ENCODE results near the gene ASTN2.

DNA sequence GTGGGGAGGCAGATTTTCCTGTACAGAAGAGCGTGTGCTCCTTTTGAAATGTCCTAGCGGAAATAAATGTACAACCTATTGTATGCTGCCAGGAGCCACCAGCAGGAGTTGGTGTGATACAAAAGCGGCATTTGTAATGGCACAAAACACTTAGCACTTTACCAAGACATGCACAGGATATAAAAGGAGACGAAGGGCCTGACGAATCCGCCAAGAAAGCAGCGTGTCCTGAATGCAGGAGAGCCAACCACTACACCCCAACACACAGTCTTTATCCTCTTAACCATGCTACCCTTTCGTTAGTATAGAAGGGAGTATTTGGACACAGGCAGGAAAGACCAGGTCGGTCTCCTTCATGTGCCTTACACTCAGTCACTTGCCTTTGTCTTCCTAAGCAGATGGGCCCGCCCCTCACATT, 509.7 kb downstream of the ASTN2 start:
- TF ChIP-seq CTCF (IDR thresholded peaks at IDR 0.05; ENCODE audit: low read depth, low read length, missing input control) = no peak
- TF ChIP-seq EGR1 (IDR thresholded peaks at IDR 0.05; ENCODE audit: low read depth in 2 of 2) = no peak
- no peak for TF ChIP-seq FOXA1 (IDR thresholded peaks at IDR 0.05)
- TF ChIP-seq YY1 (IDR thresholded peaks at IDR 0.05) = no peak
- TF ChIP-seq, protein P1, sequence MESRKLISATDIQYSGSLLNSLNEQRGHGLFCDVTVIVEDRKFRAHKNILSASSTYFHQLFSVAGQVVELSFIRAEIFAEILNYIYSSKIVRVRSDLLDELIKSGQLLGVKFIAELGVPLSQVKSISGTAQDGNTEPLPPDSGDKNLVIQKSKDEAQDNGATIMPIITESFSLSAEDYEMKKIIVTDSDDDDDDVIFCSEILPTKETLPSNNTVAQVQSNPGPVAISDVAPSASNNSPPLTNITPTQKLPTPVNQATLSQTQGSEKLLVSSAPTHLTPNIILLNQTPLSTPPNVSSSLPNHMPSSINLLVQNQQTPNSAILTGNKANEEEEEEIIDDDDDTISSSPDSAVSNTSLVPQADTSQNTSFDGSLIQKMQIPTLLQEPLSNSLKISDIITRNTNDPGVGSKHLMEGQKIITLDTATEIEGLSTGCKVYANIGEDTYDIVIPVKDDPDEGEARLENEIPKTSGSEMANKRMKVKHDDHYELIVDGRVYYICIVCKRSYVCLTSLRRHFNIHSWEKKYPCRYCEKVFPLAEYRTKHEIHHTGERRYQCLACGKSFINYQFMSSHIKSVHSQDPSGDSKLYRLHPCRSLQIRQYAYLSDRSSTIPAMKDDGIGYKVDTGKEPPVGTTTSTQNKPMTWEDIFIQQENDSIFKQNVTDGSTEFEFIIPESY (IDR thresholded peaks at IDR 0.05) = no peak
- no peak for TF ChIP-seq FOXA2 (IDR thresholded peaks at IDR 0.05)
- TF ChIP-seq, protein P2, sequence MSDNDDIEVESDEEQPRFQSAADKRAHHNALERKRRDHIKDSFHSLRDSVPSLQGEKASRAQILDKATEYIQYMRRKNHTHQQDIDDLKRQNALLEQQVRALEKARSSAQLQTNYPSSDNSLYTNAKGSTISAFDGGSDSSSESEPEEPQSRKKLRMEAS (IDR thresholded peaks at IDR 0.05) = no peak
- TF ChIP-seq REST (IDR thresholded peaks at IDR 0.05) = no peak
- no peak for TF ChIP-seq GABPA (IDR thresholded peaks at IDR 0.05 in 1 of 2, conservative IDR thresholded peaks at IDR 0.05 in 1 of 2)
- no peak for TF ChIP-seq JUND (IDR thresholded peaks at IDR 0.05)
- TF ChIP-seq HNF4G (IDR thresholded peaks at IDR 0.05) = no peak
- TF ChIP-seq RXRA (IDR thresholded peaks at IDR 0.05) = no peak

Measured in liver (tissue), 3 donors.